WERI-Rb-1 (cell line): Measurements from ENCODE around the gene RUNX2.

ENCODE experiments used
- DNase-seq: peaks from one replicate; pipeline ENCODE4 v3.0.0-alpha.2; 2020
- H3K27ac ChIP-seq: fragments of 250-450 bp; sonication (Bioruptor Pico); 2 replicates; pipeline ENCODE4 v1.5.1; 2020; ENCODE audit warnings: mild to moderate bottlenecking, moderate library complexity
- H3K27me3 ChIP-seq: fragments of 250-450 bp; sonication (Bioruptor Pico); 2 replicates; pipeline ENCODE4 v1.5.1; 2021; ENCODE audit warnings: mild to moderate bottlenecking, low read depth, moderate library complexity; ENCODE audit not compliant: insufficient read depth, severe bottlenecking
- H3K36me3 ChIP-seq: fragments of 250-450 bp; sonication (Bioruptor Pico); 2 replicates; pipeline ENCODE4 v1.5.1; 2020; ENCODE audit warnings: mild to moderate bottlenecking, moderate library complexity
- H3K4me3 ChIP-seq: 2 replicates; pipeline ENCODE4 v1.5.1; 2011; ENCODE audit warnings: low read depth, mild to moderate bottlenecking, control low read depth, low read length
- H3K9me3 ChIP-seq: fragments of 250-450 bp; sonication (Bioruptor Pico); 2 replicates; pipeline ENCODE4 v1.5.1; 2021; ENCODE audit warnings: mild to moderate bottlenecking, moderate library complexity; ENCODE audit not compliant: severe bottlenecking
- CTCF ChIP-seq: IDR thresholded peaks from 2 replicates; pipeline ENCODE4 v1.5.1; 2011; ENCODE audit warnings: low read depth, mild to moderate bottlenecking, control low read depth, inconsistent platforms, low read length

Gene RUNX2

GRCh38 chr6:45297320-45297719, 30.8 kb upstream of the RUNX2 start:
- Histone ChIP-seq H3K36me3 (no peaks in the 10 kb centered on the region), H3K27ac (no peak overlapping the region), H3K27me3 (no peaks in the 10 kb centered on the region), H3K4me3 (no peak overlapping the region), H3K9me3 (peaks cover 4% of the 10 kb centered on the region)
- no peak for DNase-seq
- TF ChIP-seq CTCF: no peak

GRCh38 chr6:45299096-45299581, 29.0 kb upstream of the RUNX2 start:
- Histone ChIP-seq H3K9me3 (no peaks in the 10 kb centered on the region), H3K27ac (no peak overlapping the region), H3K4me3 (no peak overlapping the region), H3K27me3 (no peaks in the 10 kb centered on the region), H3K36me3 (no peaks in the 10 kb centered on the region)
- DNase-seq: no peak
- TF ChIP-seq CTCF: no peak

- Histone ChIP-seq H3K27ac (no peak overlapping the region), H3K27me3 (no peaks in the 10 kb centered on the region), H3K36me3 (no peaks in the 10 kb centered on the region), H3K9me3 (no peaks in the 10 kb centered on the region), H3K4me3 (no peak overlapping the region)
- no peak for TF ChIP-seq CTCF
- no peak for DNase-seq
Observed at GRCh38 chr6:45300736-45301135, 27.4 kb upstream of the RUNX2 start.

- Histone ChIP-seq H3K9me3 (no peaks in the 10 kb centered on the region), H3K27me3 (no peaks in the 10 kb centered on the region), H3K27ac (no peak overlapping the region), H3K4me3 (no peak overlapping the region), H3K36me3 (no peaks in the 10 kb centered on the region)
- no peak for DNase-seq
- no peak for TF ChIP-seq CTCF
Observed at GRCh38 chr6:45301348-45302142, 26.6 kb upstream of the RUNX2 start.

GRCh38 chr6:45302832-45303231, 25.3 kb upstream of the RUNX2 start:
- no peak overlapping the region for H3K4me3 ChIP-seq
- H3K36me3 ChIP-seq: no peaks in the 10 kb centered on the region
- no peak overlapping the region for H3K27ac ChIP-seq
- DNase-seq: no peak
- TF ChIP-seq CTCF: no peak
- no peaks in the 10 kb centered on the region for H3K27me3 ChIP-seq
- no peaks in the 10 kb centered on the region for H3K9me3 ChIP-seq

- no peak overlapping the region for H3K4me3 ChIP-seq
- H3K9me3 ChIP-seq: no peaks in the 10 kb centered on the region
- DNase-seq: no peak
- no peaks in the 10 kb centered on the region for H3K27me3 ChIP-seq
- H3K36me3 ChIP-seq: no peaks in the 10 kb centered on the region
- TF ChIP-seq CTCF: no peak
- H3K27ac ChIP-seq: no peak overlapping the region
Observed at GRCh38 chr6:45305546-45305945, 22.6 kb upstream of the RUNX2 start.
